HUES6 (cell line): Measurements from ENCODE around the gene SLC39A9.

Source experiments
- H3K27ac ChIP-seq: 2 replicates; pipeline ENCODE4 v1.7.0; 2013; ENCODE audit warnings: low read depth, mild to moderate bottlenecking, low read length, inconsistent platforms
- H3K27me3 ChIP-seq: 2 replicates; pipeline ENCODE4 v1.6.1; 2013; ENCODE audit warnings: low read length; ENCODE audit not compliant: control insufficient read depth, insufficient read depth
- H3K36me3 ChIP-seq: 2 replicates; pipeline ENCODE4 v1.6.1; 2013; ENCODE audit warnings: low read length; ENCODE audit not compliant: control insufficient read depth, insufficient read depth
- H3K4me1 ChIP-seq: 2 replicates; pipeline ENCODE4 v1.6.1; 2013; ENCODE audit warnings: low read length; ENCODE audit not compliant: control insufficient read depth, insufficient read depth
- H3K4me3 ChIP-seq: 2 replicates; pipeline ENCODE4 v1.5.1; 2013; ENCODE audit warnings: low read depth, low read length
- H3K9ac ChIP-seq: one replicate; pipeline ENCODE4 v1.6.1; 2013; ENCODE audit warnings: mild to moderate bottlenecking, low read length
- H3K9me3 ChIP-seq: 2 replicates; pipeline ENCODE4 v1.6.1; 2013; ENCODE audit warnings: low read depth, low read length; ENCODE audit not compliant: control insufficient read depth, insufficient read depth

Gene SLC39A9

DNA sequence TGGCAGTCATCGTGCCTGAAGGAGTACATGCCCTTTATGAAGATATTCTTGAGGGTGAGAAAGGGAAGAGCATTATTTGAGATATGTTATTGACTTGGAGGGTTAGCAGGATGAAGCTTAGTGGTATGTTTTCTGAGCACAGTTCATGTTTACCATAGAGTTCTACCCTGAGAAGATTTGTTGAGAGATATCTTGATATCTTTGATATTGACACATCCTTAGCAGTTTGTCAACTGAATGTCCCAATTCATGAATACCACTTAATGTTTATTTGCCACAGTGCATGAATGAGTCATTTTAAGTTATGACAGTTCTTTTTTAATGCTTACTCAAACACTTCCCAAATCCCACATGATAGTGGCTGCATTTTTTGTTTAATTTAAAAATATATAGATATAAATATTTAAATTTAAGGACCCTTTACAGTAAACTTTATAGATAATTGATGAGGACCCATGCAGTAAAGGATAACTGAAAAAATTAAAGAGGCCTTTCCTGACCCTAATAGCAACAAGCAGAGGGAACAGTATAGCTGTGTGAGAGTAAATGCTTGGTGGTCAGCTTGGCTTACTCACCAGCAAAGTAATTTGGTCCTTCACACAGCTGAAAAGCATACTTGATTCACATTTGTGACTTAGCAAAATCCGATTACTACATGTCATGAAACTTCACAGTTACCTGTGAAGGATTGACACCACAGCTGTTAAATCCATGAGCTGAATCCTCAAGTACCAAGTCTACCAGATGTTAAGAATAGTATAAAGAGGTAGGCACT is 25.8 kb downstream of the SLC39A9 start:
- Histone ChIP-seq H3K9me3 (peaks cover 10% of the 10 kb centered on the region), H3K27ac (no peak overlapping the region), H3K9ac (no peak overlapping the region), H3K4me1 (no peaks in the 10 kb centered on the region), H3K27me3 (no peaks in the 10 kb centered on the region), H3K4me3 (no peak overlapping the region), H3K36me3 (peaks cover 36% of the 10 kb centered on the region)

DNA sequence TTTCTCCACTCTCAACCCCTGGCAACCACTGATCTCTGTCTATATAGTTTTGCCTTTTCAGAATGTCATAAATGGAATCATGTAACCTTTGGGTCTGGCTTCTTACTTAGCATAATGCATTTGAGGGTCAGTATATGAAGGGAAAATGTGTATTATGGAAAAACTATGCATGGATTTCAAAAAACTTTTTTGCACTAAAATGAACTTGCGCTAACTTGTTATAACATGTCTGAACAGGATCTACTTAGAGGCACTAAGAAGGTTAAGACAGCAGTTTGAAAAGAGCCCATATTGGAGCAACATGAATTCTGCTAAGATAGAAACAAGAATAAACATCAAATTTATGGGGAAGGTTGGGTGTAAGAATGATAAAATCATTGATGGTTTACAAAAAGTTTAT is 29.1 kb downstream of the SLC39A9 start:
- Histone ChIP-seq H3K4me3 (no peak overlapping the region), H3K36me3 (peaks cover 31% of the 10 kb centered on the region), H3K9me3 (no peaks in the 10 kb centered on the region), H3K4me1 (no peaks in the 10 kb centered on the region), H3K27me3 (no peaks in the 10 kb centered on the region), H3K9ac (no peak overlapping the region), H3K27ac (no peak overlapping the region; the same call in 1 of the 2 replicates)

DNA sequence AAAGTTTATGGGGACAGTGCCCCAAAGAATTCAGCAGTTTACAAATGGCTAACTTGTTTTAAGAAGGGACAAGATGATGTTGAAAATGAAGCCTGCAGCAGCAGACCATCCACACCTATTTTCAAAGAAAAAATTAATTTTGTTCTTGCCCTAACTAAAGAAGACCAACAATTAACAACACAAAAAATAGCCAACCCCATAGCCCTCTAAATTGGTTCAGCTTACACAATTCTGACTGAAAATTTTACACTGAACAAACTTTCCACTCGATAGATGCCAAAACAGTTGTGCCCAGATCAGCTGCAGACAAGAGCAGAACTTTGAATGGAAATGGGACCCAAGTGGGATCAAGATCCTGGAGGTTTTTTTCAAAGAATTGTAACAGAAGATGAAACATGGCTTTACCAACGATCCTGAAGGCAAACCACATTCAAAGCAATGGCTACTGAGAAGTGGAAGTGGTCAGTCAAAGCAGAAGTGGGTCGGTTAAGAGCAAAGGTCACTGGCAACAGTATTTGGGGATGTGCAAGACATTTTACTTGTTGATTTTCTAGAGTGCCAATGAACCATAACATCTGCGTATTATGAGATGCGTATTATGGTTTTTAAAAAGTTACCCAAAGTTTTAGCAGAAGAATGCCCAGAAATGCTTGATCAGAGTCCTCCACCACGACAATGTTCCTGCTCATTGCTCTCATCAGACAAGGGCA is 30.0 kb downstream of the SLC39A9 start:
- no peak overlapping the region for H3K4me3 ChIP-seq
- H3K36me3 ChIP-seq: peaks cover 31% of the 10 kb centered on the region
- no peak overlapping the region for H3K9ac ChIP-seq
- no peak overlapping the region for H3K27ac ChIP-seq
- H3K9me3 ChIP-seq: no peaks in the 10 kb centered on the region
- no peaks in the 10 kb centered on the region for H3K27me3 ChIP-seq
- no peaks in the 10 kb centered on the region for H3K4me1 ChIP-seq

DNA sequence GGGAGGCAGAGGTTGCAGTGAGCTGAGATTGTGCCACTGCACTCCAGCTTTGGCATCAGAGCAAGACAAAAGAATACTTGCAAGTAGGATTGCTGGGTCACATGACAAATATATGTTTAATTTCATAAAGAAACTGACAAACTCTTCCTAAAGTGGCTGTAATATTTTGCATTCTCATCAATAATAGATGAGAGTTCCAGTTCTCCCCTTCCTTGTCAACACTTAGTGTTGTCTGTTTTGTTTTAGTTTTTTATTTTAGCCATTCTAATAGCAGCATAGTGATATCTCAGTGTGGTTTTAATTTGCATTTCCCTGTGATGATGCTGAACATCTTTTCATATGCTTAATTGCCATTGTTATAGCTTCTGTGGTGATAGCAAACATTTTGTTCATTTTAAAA is 31.2 kb downstream of the SLC39A9 start:
- Histone ChIP-seq H3K4me1 (no peaks in the 10 kb centered on the region), H3K9ac (no peak overlapping the region), H3K36me3 (peaks cover 25% of the 10 kb centered on the region), H3K9me3 (no peaks in the 10 kb centered on the region), H3K27me3 (no peaks in the 10 kb centered on the region), H3K27ac (no peak overlapping the region), H3K4me3 (no peak overlapping the region)

DNA sequence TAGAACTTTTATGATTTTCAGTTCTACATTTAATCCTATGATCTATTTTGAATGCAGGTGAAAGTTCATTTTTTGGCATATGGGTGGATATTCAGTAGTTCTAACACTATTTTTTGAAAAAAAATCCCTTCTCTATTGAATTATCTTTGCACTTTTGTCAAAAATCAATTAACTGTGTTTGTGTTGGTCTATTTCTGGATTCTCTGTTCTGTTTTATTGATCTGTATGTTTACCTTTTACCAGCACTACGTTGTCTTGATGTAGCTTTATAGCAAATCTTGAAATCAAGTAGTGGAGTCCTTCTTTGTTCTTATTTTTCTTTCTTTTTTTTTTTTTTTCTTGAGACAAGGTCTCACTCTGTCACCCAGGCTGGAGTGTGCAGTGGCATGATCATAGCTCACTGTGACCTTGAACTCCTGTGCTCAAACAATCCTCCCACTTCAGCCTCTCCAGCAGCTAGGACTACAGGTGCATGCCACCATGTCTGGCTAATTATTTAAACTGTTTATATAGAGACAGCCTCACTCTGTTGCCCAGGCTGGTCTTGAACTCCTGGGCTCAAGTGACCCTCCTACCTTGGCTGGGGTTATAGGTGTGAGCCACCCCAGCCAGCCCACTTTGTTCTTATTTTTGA is 31.9 kb downstream of the SLC39A9 start:
- H3K9ac ChIP-seq: no peak overlapping the region
- peaks cover 18% of the 10 kb centered on the region for H3K36me3 ChIP-seq
- no peaks in the 10 kb centered on the region for H3K9me3 ChIP-seq
- H3K27ac ChIP-seq: no peak overlapping the region
- H3K4me1 ChIP-seq: no peaks in the 10 kb centered on the region
- no peak overlapping the region for H3K4me3 ChIP-seq
- no peaks in the 10 kb centered on the region for H3K27me3 ChIP-seq

DNA sequence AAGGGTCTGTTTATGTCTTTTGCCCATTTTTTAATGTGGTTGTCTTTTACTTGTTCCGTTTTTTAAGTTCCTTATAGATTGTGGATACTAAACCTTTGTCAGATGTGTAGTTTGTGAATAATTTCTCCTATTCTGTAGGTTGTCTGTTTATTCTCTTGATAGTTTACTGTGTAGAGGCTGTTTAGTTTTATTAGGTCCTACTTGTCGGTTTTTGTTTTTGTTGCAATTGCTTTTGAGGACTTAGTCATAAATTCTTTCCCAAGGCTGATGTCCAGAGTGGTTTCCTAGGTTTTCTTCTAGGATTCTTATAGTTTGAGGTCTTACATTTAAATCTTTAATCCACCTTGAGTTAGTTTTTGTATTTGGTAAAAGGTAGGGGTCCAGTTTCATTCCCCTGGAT is 33.9 kb downstream of the SLC39A9 start:
- H3K4me3 ChIP-seq: no peak overlapping the region
- no peak overlapping the region for H3K27ac ChIP-seq
- no peaks in the 10 kb centered on the region for H3K9me3 ChIP-seq
- no peaks in the 10 kb centered on the region for H3K27me3 ChIP-seq
- H3K36me3 ChIP-seq: peaks cover 4% of the 10 kb centered on the region
- H3K4me1 ChIP-seq: no peaks in the 10 kb centered on the region
- no peak overlapping the region for H3K9ac ChIP-seq

DNA sequence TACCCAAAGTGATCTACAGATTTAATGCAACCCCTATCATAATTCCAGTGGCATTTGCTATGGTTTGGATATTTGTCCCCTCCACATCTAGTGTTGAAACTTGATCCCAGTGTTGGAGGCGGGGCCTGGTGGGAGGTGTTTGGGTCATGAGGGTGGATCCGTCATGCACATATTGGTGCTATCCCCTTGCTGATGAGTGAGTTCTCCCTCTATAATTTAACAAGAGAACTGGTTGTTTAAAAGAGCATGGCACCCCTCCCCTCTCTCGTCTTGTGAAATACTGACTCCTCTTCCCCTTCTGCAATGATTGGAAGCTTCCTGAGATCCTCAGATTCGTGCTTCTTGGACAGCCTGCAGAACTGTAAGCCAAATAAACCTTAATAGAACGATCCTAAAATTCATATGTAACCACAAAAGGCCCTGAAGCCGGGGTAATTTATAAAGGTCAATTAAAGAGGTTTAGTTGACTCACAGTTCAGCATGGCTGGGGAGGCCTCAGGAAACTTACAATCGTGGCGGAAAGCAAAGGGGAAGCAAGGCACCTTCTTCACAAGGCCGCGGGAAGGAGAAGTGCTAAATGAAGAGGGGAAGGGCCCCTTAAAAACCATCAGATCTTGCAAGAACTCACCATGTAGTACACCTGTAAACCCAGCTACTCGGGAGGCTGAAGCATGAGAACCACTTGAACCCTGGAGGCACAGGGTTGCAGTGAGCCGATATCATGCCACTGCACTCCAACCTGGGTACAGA is 41.2 kb downstream of the SLC39A9 start:
- H3K4me3 ChIP-seq: no peak overlapping the region
- no peak overlapping the region for H3K27ac ChIP-seq
- no peaks in the 10 kb centered on the region for H3K27me3 ChIP-seq
- no peaks in the 10 kb centered on the region for H3K9me3 ChIP-seq
- no peak overlapping the region for H3K9ac ChIP-seq
- H3K4me1 ChIP-seq: peaks cover 3% of the 10 kb centered on the region; the same call in 1 of the 2 replicates
- peaks cover 5% of the 10 kb centered on the region; the same call in 1 of the 2 replicates for H3K36me3 ChIP-seq

DNA sequence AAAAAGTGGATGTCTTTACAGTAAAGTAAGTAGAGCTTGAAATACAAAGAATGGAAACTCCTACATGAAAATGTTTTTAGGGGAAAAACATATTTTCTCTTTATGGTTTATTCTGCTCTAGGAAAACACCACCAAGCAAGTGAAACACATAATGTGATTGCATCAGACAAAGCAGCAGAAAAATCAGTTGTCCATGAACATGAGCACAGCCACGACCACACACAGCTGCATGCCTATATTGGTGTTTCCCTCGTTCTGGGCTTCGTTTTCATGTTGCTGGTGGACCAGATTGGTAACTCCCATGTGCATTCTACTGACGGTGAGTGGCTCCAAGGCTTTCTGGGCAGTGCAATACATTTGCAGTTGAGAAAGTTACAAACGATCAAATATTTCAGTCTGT is 43.5 kb downstream of the SLC39A9 start:
- H3K9me3 ChIP-seq: no peaks in the 10 kb centered on the region
- H3K4me1 ChIP-seq: peaks cover 3% of the 10 kb centered on the region; the same call in 1 of the 2 replicates
- no peak overlapping the region for H3K9ac ChIP-seq
- H3K4me3 ChIP-seq: no peak overlapping the region
- H3K36me3 ChIP-seq: peaks cover 5% of the 10 kb centered on the region; the same call in 1 of the 2 replicates
- H3K27me3 ChIP-seq: no peaks in the 10 kb centered on the region
- H3K27ac ChIP-seq: no peak overlapping the region

DNA sequence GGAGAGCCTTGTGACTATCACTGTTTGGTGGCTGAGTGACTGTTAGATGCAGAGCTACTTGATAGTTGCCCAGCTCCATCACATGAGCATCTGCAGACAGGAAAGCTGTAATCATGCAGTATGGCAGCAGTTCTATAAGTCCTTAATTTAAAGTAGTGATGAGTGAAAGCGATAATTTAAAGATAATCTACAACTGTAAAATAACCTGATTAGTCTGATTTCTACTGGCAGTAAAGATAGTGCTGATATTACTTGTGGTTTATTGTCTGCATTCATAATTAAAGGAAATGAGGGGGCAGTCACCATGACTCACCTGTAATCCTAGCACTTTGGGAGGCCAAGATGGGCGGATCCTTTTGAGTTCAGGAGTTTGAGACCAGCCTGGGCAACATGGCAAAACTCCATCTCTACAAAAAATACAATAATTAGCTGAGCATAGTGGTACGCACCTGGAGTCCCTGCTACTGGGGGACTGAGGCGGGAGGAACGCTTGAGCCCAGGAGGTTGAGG is 44.9 kb downstream of the SLC39A9 start:
- H3K27ac ChIP-seq: no peak overlapping the region
- peaks cover 5% of the 10 kb centered on the region; the same call in 1 of the 2 replicates for H3K36me3 ChIP-seq
- H3K4me1 ChIP-seq: peaks cover 3% of the 10 kb centered on the region; the same call in 1 of the 2 replicates
- H3K27me3 ChIP-seq: no peaks in the 10 kb centered on the region
- no peak overlapping the region for H3K4me3 ChIP-seq
- H3K9ac ChIP-seq: no peak overlapping the region
- no peaks in the 10 kb centered on the region for H3K9me3 ChIP-seq

DNA sequence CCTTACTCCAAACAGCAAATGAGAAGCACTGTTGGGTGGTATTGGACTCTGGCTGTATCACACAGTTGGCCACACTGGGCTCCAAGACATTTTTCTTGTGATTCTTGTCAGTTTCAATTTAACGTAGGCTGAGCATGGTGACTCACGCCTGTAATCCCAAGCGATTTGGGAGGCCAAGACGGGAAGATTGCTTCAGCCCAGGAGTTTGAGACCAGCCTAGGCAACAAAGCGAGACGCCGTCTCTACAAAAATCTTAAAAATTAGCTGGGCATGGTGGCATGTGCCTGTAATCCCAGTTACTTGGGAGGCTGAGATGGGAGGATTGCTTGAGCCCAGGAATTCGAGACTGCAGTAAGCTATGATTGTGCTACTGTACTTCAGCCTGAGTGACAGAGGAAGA is 50.7 kb downstream of the SLC39A9 start:
- no peaks in the 10 kb centered on the region for H3K9me3 ChIP-seq
- H3K27me3 ChIP-seq: no peaks in the 10 kb centered on the region
- no peak overlapping the region for H3K4me3 ChIP-seq
- H3K36me3 ChIP-seq: no peaks in the 10 kb centered on the region
- no peaks in the 10 kb centered on the region for H3K4me1 ChIP-seq
- H3K9ac ChIP-seq: no peak overlapping the region
- no peak overlapping the region for H3K27ac ChIP-seq
